Caco-2 (cell line): ENCODE data around the gene SREBF1. TPM values are rescaled to one million over a fixed set of nuclear protein-coding genes. Genes with fewer than 3 reads are reported as not detected.

Experiments
- BruUV-seq: library from RNA; stranded (reverse); fragments of 400-500 nt; replicated peaks from 2 replicates; lab custom pipeline; 2021; lab: Mats Ljungman, UMichigan
- CTCF ChIA-PET: fragments of 300-600 bp; sonication (Branson Sonifier 250); formaldehyde crosslinking; loops from one replicate; lab custom pipeline; 2022; ENCODE audit warnings: antibody characterized with exemption; lab: Charles Lee
- POLR2A ChIA-PET: fragments of 300-600 bp; sonication (Branson Sonifier 250); formaldehyde crosslinking; loops from one replicate; lab custom pipeline; 2022; ENCODE audit warnings: antibody characterized with exemption; lab: Charles Lee
- DNase-seq, 2 experiments: peaks; one replicate each; pipeline versions ENCODE4 v3.0.0 to v3.0.0-alpha.2; 2020 to 2022
- H3K27me3 ChIP-seq: replicated peaks from 2 replicates; pipeline ENCODE4 v1.6.0; 2011; ENCODE audit warnings: low read length; ENCODE audit not compliant: control insufficient read depth, insufficient read depth
- H3K36me3 ChIP-seq: 2 replicates; pipeline ENCODE4 v1.5.1; 2011; ENCODE audit warnings: low read length; ENCODE audit not compliant: control insufficient read depth, insufficient read depth
- H3K4me1 ChIP-seq: fragments of 250-450 bp; sonication (Bioruptor Pico); 2 replicates; pipeline ENCODE4 v1.5.1; 2020; ENCODE audit warnings: mild to moderate bottlenecking
- H3K4me3 ChIP-seq: 2 replicates; pipeline ENCODE4 v1.5.1; 2011; ENCODE audit warnings: low read depth, mild to moderate bottlenecking, control low read depth, low read length
- H3K9me3 ChIP-seq: fragments of 250-450 bp; sonication (Bioruptor Pico); 2 replicates; pipeline ENCODE4 v1.5.1; 2020; ENCODE audit warnings: mild to moderate bottlenecking, moderate library complexity
- H3K27ac Mint-ChIP-seq: one replicate; pipeline ENCODE4 v1.8.0; 2022; ENCODE audit warnings: mixed read lengths; ENCODE audit not compliant: unreplicated experiment
- H3K27me3 Mint-ChIP-seq: one replicate; pipeline ENCODE4 v1.8.0; 2022; ENCODE audit warnings: mixed read lengths; ENCODE audit not compliant: insufficient read depth, unreplicated experiment
- H3K36me3 Mint-ChIP-seq: one replicate; pipeline ENCODE4 v1.8.0; 2022; ENCODE audit warnings: mild to moderate bottlenecking, mixed read lengths; ENCODE audit not compliant: insufficient read depth, unreplicated experiment
- H3K4me1 Mint-ChIP-seq: one replicate; pipeline ENCODE4 v1.8.0; 2022; ENCODE audit warnings: low read depth, mixed read lengths; ENCODE audit not compliant: unreplicated experiment
- H3K4me3 Mint-ChIP-seq: one replicate; pipeline ENCODE4 v1.8.0; 2022; ENCODE audit warnings: mild to moderate bottlenecking, moderate library complexity, mixed read lengths; ENCODE audit not compliant: unreplicated experiment
- H3K9me3 Mint-ChIP-seq: one replicate; pipeline ENCODE4 v1.8.0; 2022; ENCODE audit warnings: mixed read lengths; ENCODE audit not compliant: unreplicated experiment
- CTCF ChIP-seq, 2 experiments: fragments of 200-600 bp in 1 of 2; IDR thresholded peaks; 1 replicate in 1 of 2; 2 replicates in 1 of 2; pipeline versions ENCODE4 v1.5.1 to v1.8.0; 2011 to 2022; ENCODE audit warnings: antibody characterized with exemption in 1 of 2, control low read depth in 1 of 2, inconsistent platforms in 1 of 2, low read depth in 1 of 2, low read length in 1 of 2, mild to moderate bottlenecking in 1 of 2, moderate library complexity in 1 of 2; ENCODE audit not compliant: insufficient read depth in 1 of 2, severe bottlenecking in 1 of 2, unreplicated experiment in 1 of 2
- intact Hi-C: fragments of 100-400 bp; cut with micrococcal nuclease; formaldehyde crosslinking; loops from one replicate; pipeline ENCODE4 v1.10.0; 2022; ENCODE audit not compliant: unreplicated experiment
- total RNA-seq: library from RNA; stranded (reverse); gene quantifications from 2 replicates; pipeline ENCODE4 v1.2.3, GENCODE V29; 2022

The SREBF1 gene
- total RNA-seq, 1 experiment from 2014 or later: 118 TPM

- BruUV-seq: no TSS peak
- Mint-ChIP-seq H3K4me3 (no peak overlapping the region), H3K27ac (no peak overlapping the region), H3K9me3 (no peaks in the 10 kb centered on the region), H3K4me1 (peaks cover 21% of the 10 kb centered on the region), H3K27me3 (no peaks in the 10 kb centered on the region), H3K36me3 (peaks cover 72% of the 10 kb centered on the region)
- Histone ChIP-seq H3K9me3 (no peaks in the 10 kb centered on the region), H3K4me3 (no peak overlapping the region), H3K27me3 (no peaks in the 10 kb centered on the region), H3K4me1 (peaks cover 26% of the 10 kb centered on the region), H3K36me3 (peaks cover 18% of the 10 kb centered on the region)
- intact Hi-C loops: loop anchor here (10.0 kb wide), 1 partner anchor 216 kb away; the partner anchor contains the start of genes ATPAF2 and GID4
- no peak for TF ChIP-seq CTCF (IDR thresholded peaks at IDR 0.05; ENCODE audit: insufficient read depth in 1 of 2, low read depth in 1 of 2, low read length in 1 of 2, severe bottlenecking in 1 of 2, unreplicated experiment in 1 of 2)
- DNase-seq: no peak
- CTCF ChIA-PET: interaction anchor here (0.6 to 1.1 kb wide), 2 partner anchors 17 to 100 kb away, joined by 3 to 5 read pairs; no protein-coding TSS in a partner anchor
- POLR2A ChIA-PET: no interaction called here
Observed at GRCh38 chr17:17819111-17819510, 17.7 kb downstream of the SREBF1 start.

GRCh38 chr17:17818088-17818526 is 18.7 kb downstream of the SREBF1 start:
- Mint-ChIP-seq H3K36me3 (peaks cover 82% of the 10 kb centered on the region), H3K27ac (no peak overlapping the region), H3K4me3 (no peak overlapping the region), H3K4me1 (peaks cover 21% of the 10 kb centered on the region), H3K27me3 (no peaks in the 10 kb centered on the region), H3K9me3 (no peaks in the 10 kb centered on the region)
- no peak for TF ChIP-seq CTCF (IDR thresholded peaks at IDR 0.05; ENCODE audit: insufficient read depth in 1 of 2, low read depth in 1 of 2, low read length in 1 of 2, severe bottlenecking in 1 of 2, unreplicated experiment in 1 of 2)
- ChIA-PET POLR2A (interaction anchor here (0.6 to 1.0 kb wide), 3 partner anchors 18 to 98 kb away, joined by 3 to 8 read pairs (median 3); partner anchors contain the start of gene SREBF1), CTCF (interaction anchor here (0.7 to 1.1 kb wide), 3 partner anchors 39 to 1229 kb away, joined by 3 to 5 read pairs (median 3); no protein-coding TSS in a partner anchor)
- Histone ChIP-seq H3K36me3 (peaks cover 18% of the 10 kb centered on the region), H3K4me3 (no peak overlapping the region), H3K9me3 (no peaks in the 10 kb centered on the region), H3K4me1 (peaks cover 20% of the 10 kb centered on the region), H3K27me3 (no peaks in the 10 kb centered on the region)
- no TSS peak for BruUV-seq
- no peak for DNase-seq
- intact Hi-C loops: loop anchor here (10.0 kb wide), 1 partner anchor 217 kb away; the partner anchor contains the start of genes ATPAF2 and GID4

GRCh38 chr17:17817552-17817947 is 19.2 kb downstream of the SREBF1 start:
- peaks cover 88% of the 10 kb centered on the region for H3K36me3 Mint-ChIP-seq
- no peak overlapping the region for H3K27ac Mint-ChIP-seq
- H3K9me3 Mint-ChIP-seq: no peaks in the 10 kb centered on the region
- DNase-seq: no peak
- peaks cover 15% of the 10 kb centered on the region for H3K4me1 ChIP-seq
- intact Hi-C loops: loop anchor here (10.0 kb wide), 1 partner anchor 217 kb away; the partner anchor contains the start of genes ATPAF2 and GID4
- H3K27me3 ChIP-seq: no peaks in the 10 kb centered on the region
- no peak for TF ChIP-seq CTCF (IDR thresholded peaks at IDR 0.05; ENCODE audit: insufficient read depth in 1 of 2, low read depth in 1 of 2, low read length in 1 of 2, severe bottlenecking in 1 of 2, unreplicated experiment in 1 of 2)
- no peaks in the 10 kb centered on the region for H3K9me3 ChIP-seq
- no peak overlapping the region for H3K4me3 Mint-ChIP-seq
- peaks cover 21% of the 10 kb centered on the region for H3K4me1 Mint-ChIP-seq
- BruUV-seq: no TSS peak
- CTCF ChIA-PET: interaction anchor here (0.7 to 1.0 kb wide), 2 partner anchors 40 to 1228 kb away, joined by 3 read pairs; no protein-coding TSS in a partner anchor
- POLR2A ChIA-PET: interaction anchor here (1.0 kb wide), 2 partner anchors 19 to 23 kb away, joined by 3 to 8 read pairs; partner anchors contain the start of gene SREBF1
- no peak overlapping the region for H3K4me3 ChIP-seq
- H3K36me3 ChIP-seq: peaks cover 20% of the 10 kb centered on the region
- no peaks in the 10 kb centered on the region for H3K27me3 Mint-ChIP-seq
